Embryonic facial prominence (tissue), 1 donor: ENCODE data around the gene NBAS.
"Not testable (repeated sequence)": the region's sequence is repeated elsewhere in the genome, so short reads cannot be mapped to it uniquely, and the experiment has no call there.

Experiments
- DNase-seq: peaks from one replicate; pipeline ENCODE4 v3.0.0-alpha.2; 2016; ENCODE audit errors: extremely low spot score

NBAS gene

GRCh38 chr2:15460112-15460620 lies 101.0 kb downstream of the NBAS start:
- no peak for DNase-seq

- no peak for DNase-seq
These were observed 102.9 kb downstream of the NBAS start for GRCh38 chr2:15458277-15458676.

- DNase-seq, result no peak
These were observed 103.3 kb downstream of the NBAS start for GRCh38 chr2:15457868-15458267.

- DNase-seq, result no peak
These were observed 104.8 kb downstream of the NBAS start for GRCh38 chr2:15456352-15456751.

GRCh38 chr2:15450808-15451207 lies 110.3 kb downstream of the NBAS start:
- DNase-seq, result no peak

GRCh38 chr2:15449556-15450236 lies 111.4 kb downstream of the NBAS start:
- no peak for DNase-seq

- DNase-seq, result no peak
These were observed 112.8 kb downstream of the NBAS start for GRCh38 chr2:15448250-15448839.

- DNase-seq, result no peak
These were observed 113.8 kb downstream of the NBAS start for GRCh38 chr2:15447381-15447780.

GRCh38 chr2:15446961-15447360 lies 114.2 kb downstream of the NBAS start:
- no peak for DNase-seq

GRCh38 chr2:15445891-15446562 lies 115.1 kb downstream of the NBAS start:
- no peak for DNase-seq

- DNase-seq, result not testable (repeated sequence)
These were observed 121.2 kb downstream of the NBAS start for GRCh38 chr2:15439768-15440524.

GRCh38 chr2:15439366-15439765 lies 121.8 kb downstream of the NBAS start:
- not testable (repeated sequence) for DNase-seq

GRCh38 chr2:15436195-15436594 lies 124.9 kb downstream of the NBAS start:
- DNase-seq, result no peak

- no peak for DNase-seq
These were observed 125.7 kb downstream of the NBAS start for GRCh38 chr2:15435474-15435873.

GRCh38 chr2:15432642-15433256 lies 128.4 kb downstream of the NBAS start:
- no peak for DNase-seq

GRCh38 chr2:15429032-15429431 lies 132.1 kb downstream of the NBAS start:
- no peak for DNase-seq

GRCh38 chr2:15427987-15428386 lies 133.1 kb downstream of the NBAS start:
- no peak for DNase-seq

- DNase-seq, result no peak
These were observed 134.5 kb downstream of the NBAS start for GRCh38 chr2:15426606-15427005.

- DNase-seq, result no peak
These were observed 135.4 kb downstream of the NBAS start for GRCh38 chr2:15425712-15426111.

- no peak for DNase-seq
These were observed 139.4 kb downstream of the NBAS start for GRCh38 chr2:15421753-15422152.

- DNase-seq, result no peak
These were observed 145.4 kb downstream of the NBAS start for GRCh38 chr2:15415748-15416147.

GRCh38 chr2:15412779-15413178 lies 148.4 kb downstream of the NBAS start:
- no peak for DNase-seq
